GM21390 (cell line): ENCODE results near the gene MC2R.
A peak's percentile ranks its signal among the peaks of the same experiment; 100 is the strongest.
"Not testable (repeated sequence)": the region's sequence is repeated elsewhere in the genome, so short reads cannot be mapped to it uniquely, and the experiment has no call there.

Experiments
- ATAC-seq: cut with Tn5 transposase; IDR thresholded peaks from one replicate; pipeline ENCODE4 v1.9.1; 2021; ENCODE audit not compliant: unreplicated experiment

Gene MC2R

DNA sequence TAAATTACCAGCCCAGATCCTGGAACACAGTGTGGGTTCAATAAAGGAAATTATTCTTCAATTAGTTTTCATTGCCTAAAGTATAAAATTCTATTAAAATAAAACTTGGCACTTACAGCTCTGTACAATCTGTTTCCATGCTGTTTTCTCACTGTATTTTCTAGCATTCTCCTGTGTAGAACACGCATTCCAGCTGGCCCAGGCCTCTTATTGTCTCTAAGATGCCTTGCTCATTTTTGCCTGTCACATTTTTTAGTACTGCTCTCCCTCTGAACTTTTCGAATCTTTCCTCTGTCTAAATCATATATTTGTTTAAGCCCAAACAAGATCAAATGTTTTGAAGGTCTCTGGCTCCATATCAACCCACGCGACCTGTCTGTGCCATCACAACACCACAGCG, 20.8 kb downstream of the MC2R start:
- ATAC-seq: no peak

DNA sequence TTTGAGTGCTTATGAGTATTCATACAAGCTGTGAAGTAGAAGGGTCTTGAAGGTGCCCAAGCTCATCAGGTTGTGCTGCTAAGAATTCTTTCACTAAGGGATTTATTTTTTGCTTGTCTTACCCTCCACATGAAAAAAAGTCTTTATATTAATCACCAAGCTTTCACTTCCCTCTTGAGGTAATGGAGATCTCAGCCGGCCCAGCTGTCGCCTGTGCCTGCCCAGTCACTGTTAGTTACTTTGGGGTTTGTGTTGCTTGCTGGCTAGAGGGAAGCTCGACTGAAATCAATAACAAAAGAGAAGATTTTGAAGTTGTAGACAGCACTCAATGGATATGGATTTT, 21.9 kb downstream of the MC2R start:
- peak; percentile 98 for ATAC-seq

DNA sequence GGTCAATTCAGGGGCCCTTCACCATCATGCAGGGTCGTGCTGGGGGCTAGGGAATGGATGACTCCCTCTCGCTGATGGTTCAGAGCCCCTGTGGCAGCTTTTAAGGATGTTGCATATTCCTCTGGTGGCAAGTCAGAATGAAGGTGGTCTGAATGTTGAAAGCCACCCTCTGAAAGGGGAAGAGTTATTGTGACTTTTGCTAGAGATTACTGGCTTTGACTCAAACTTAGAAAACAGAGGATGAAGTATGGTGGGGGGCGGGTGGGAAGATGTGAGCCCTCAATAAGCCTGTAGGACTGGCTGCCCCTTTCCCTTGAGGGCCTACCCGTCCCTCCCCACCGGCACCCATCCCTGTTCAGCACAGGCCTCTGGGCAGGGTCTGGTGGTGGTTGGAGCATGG, 23.2 kb downstream of the MC2R start:
- ATAC-seq: no peak

DNA sequence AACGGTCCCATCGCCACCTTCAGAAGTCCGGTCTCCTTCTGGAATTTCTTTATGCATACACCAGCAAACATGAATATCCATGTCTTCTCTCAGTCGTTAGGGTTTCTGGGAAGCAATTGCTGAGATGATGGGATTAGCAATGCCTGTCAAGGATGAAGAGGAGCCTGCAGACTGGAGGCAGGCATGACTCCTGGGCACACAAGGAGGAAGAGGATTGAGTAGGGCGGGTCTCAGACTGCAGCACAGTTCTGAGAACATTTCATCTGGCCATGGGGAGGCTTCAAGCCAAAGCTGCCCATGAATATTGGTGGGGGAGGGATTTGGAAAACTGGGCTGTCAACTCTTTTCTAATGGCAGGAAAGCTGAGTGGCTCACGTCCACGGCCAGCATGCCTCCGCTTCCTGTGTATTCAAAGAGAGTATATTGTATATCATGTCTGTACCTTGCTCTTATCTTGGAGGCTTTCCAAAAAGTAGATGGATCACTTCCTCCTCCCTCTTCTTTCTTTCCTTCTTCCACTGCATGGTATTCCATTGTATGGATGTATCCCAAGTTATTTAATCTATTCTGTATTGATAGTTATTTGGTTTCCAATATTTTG, 24.5 kb downstream of the MC2R start:
- no peak for ATAC-seq

DNA sequence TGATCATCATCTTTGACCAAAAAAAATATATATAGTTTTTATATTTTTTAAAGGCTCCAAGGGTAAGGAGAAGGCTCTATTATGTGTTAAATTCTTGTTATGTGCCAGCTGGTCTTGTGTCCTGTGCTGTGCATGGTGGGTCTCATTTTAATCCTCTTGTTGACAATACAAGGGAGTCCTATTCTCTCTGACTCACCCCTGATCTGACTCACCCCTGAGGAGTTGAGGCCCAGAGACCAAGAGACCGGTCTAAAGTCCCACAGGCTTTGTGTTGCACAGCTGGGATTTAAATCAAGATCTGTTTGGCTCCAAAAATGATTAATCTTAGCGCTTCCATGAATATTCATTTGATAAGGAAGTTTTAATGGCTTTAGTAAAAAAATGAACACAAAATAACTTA, 25.7 kb downstream of the MC2R start:
- no peak for ATAC-seq

DNA sequence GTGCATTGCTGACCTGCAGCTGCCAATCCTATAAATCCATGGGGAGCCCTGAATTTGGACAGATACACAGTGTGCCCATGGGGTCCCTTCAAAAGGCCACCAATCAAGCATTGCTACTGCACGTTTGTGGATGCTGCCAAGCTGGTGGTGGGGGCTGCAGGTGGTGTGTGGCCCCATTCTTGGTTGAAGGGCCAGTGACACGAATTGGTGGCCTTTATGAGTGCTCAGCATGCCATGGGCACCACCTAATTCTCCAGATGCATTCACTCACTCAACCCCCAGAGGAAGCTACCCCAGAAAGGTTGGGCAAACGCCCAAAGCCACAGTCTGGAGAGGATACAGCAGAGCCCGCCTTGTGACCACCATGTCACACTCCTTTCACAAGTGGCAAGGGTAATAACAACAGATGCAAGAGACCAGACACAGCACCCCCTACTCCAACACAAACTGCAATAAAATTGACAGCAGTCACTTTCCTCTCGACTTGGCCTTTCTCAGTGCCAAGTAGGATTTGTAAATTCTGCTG, 27.1 kb downstream of the MC2R start:
- no peak for ATAC-seq

DNA sequence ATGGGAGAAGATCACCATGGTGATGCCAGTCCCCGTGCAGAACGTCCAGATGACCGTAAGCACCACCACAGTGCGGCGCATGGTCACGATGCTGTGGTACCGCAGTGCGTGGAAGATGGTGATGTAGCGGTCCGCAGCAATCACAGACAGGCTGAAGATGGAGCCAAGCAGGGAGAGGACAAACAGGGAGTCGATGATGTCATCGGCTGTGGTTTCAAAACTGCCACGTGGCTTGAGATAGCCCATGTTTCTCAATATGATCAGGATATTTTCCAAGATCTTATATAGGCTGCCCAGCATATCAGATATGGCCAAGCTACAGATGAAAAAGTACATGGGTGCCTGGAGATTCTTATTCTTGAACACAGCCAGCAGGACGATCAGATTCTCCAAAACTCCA, 30.3 kb downstream of the MC2R start:
- ATAC-seq: no peak

DNA sequence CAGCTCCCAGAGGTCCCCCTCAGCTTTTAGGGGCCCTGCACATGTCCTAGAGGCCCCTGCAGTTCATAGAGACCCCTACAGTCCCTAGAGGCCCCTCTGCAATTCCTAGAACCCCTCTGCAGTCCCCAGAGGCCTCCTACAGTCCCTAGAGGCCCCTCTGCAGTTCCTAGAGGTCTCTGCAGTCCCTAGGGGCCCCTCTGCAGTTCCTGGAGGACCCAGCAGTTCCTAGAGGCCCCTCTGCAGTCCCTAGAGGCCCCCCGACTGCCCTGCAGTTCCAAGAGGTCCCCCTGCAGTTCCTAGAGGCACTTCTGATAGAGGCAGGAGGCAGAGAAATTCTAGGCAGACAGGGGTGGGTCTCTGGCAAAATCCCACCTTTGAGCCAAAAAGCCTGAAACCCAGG, 35.4 kb downstream of the MC2R start:
- ATAC-seq: no peak

DNA sequence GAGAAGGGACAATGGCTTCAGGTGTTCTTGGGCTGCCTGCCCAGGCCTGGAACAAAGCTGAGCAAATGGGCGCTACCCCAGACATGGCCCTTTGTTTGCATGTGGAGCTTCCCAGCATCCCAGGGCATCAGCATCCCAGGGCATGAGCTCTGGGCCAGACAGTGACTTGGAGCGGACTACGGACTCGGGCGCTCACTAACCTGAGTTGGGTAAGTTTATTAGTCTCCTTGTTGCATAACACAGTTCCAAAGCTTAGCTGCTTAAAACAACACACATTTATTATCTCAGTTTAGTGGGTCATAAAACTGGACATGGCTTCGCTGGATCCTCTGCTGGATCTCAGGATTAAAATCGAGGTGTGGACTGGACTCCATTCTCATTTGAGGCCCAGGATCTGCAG, 35.8 kb downstream of the MC2R start:
- ATAC-seq: no peak

DNA sequence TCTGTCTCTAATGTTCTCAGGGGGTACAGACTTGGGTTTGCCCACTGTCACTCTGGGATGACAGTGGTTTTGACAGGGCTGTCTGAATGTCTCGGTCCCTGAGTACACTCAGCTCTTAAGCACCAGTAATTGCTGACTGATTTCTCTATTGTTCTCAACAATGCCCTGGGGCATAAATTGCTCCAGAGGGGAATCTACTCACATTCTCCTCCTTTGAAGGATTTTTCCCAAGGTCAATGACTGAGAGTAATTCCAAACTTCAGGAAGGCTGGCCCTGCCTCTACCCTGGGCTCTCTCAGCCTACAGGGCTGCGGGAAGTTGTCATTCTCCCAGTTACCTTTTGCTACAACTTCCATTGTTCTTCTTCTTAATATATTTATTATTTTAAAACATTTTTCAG, 36.5 kb downstream of the MC2R start:
- no peak for ATAC-seq

DNA sequence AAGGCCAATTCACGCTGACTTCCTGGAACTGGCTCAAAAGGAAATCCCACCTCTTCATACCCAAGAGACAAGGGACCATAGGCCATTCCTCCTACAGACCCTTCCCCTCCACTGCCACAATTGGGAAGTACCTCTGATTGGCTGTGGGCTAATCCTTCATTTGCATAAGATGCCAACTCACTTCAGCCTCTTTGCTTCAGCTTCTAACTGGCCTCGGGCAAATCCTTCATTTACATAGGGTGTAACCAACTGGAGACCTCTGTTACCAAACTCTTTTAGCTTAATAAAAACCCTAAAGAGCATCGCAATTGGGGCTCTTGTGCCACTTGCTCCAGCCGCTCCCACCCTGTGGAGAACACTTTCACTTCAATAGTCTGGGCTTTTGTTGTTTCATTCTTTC, 38.2 kb downstream of the MC2R start:
- no peak for ATAC-seq

DNA sequence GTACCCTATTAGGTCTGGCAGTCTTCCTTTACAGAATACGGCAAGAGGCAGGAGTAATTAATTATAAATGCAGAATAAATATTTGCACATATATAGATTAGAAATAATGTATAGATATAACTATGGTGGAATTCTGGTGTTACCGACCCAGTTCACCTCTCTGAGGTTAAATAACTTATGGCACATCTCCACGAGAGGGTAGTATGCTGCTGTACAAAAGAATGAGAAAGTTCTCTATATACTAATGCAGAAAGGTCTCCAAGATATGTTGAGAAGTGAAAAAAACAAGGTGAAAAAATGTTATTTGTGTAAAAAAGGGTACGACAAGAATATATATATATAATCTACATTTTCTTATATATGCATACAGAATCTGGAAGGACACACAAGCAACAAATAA, 40.8 kb downstream of the MC2R start:
- ATAC-seq: no peak

DNA sequence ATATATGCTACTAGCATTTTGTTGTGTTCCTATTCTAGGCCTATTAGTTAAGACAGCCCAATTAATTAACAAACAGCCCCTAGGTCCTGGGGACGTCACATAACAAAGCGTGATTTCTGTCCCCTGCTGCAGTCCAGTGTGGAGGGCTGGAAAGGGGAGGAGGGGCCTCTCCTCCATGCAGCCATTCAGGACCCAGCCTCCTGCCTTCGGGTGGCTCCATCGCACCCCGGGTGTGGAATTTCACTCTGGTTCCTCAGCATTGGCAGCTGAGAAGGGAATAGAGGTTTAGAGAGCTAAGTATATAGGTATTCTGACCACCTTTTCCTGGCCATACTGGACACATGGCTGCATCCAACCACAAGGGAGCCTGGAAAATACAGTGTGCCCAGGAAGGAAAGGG, 42.4 kb downstream of the MC2R start:
- no peak for ATAC-seq

DNA sequence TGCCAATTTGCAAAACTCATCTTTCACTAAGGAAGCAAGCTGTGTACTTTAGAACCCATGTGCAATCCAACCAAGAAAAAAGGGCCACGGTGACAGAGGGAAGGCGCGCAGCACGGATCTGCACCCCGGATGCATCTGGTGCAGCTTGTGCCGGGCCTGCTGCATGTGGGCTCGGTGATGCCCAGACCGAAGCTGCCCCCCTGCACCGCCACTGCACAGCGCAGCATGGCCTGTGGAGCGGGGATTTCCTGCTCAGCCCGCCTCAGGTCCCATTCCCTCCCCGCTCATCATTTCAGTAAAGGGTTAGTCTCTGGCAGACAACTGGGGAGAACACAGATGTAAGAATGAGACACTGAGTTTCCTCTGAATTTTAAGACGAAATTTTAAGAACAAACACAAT, 43.0 kb downstream of the MC2R start:
- ATAC-seq: no peak

DNA sequence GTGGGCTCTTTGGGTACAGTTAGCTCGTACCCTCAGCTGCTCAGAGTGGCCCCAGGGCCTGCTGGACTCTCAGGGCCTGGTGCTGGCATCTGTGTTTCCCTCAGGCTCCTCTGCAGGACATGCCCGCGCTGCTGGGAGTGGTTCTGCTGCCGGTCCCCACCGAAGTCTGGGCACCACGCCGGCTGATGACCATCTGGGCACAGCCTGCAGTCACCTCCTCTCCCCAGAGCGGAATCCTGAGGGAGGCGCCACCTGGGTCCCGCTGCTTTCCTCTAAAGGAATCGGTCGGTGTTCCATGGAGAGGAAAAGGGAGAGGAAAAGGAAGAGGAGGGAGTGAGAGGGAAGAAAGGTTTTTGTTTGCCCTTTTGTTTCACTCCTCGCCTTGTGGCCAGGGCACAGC, 43.6 kb downstream of the MC2R start:
- no peak for ATAC-seq

DNA sequence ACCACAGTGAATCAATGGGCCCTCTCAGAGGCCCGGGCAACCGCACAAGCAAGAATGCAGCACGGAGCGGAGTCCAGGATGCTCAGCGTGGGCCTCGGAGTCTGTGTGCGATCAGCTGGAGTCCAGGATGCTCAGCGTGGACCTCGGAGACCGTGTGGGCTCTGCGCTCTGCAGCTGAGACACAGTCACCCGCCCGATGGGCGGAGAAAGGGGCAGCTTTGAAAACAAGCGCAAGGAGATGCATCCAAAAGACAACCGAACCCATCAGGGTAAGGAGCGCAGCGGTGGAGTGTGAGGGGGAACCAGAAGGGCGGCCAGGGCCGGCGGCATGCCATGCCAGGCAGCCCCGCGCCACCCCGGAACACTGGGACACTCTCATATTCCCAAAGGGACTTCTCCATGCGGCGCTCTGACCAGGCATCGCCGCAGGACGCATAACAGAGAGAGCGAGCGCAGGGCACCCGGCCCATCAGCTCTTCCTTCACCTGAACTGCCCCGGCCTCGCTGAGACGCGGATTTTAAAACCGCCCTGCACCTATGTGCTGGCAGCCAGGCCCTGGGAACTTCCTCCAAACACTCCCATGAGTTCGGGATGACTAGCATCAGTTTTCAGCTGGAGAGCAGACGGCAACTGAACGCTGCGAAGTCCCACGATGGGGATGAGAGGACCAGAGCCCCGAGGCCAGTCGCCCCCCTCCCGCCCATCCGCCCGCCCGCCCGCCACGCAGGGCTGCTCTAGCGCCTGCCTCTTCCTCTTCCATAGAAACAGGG, 46.6 kb downstream of the MC2R start:
- ATAC-seq: no peak

DNA sequence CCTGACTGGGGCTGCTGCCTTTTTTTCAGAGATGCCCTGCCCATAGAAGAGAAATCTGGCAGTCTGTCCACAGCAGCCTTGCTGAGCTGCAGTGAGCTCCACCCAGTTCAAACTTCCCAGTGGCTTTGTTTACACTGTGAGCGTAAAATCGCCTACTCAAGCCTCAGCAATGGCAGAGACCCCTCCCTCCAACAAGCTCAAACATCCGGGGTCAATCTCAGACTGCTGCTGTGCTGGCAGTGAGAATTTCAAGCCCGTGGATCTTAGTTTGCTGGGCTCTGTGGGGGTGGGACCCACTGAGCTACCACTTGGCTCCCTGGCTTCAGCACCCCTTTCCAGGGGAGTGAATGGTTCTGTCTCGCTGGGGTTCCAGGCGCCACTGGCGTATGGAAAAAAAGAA, 52.4 kb downstream of the MC2R start:
- ATAC-seq: not testable (repeated sequence)

DNA sequence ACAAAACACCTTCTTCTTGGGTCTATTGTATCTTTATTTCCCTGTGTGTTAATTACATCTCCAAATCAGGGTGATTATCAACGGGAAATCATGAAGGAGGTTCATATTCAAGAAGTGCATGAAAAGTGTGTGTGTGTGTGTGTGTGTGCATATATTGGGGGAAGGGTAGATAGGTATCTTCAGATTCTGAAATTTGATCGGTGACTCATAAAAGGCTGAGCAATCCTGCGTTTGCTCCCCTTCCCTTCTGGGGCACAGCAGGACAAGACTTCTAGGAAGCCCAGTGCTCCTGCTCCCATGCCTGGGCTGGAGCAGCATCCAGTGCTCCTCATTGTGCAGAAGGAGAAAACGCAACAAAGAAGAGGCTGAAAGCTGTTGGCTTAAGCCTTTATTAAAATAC, 65.5 kb downstream of the MC2R start:
- ATAC-seq: no peak

DNA sequence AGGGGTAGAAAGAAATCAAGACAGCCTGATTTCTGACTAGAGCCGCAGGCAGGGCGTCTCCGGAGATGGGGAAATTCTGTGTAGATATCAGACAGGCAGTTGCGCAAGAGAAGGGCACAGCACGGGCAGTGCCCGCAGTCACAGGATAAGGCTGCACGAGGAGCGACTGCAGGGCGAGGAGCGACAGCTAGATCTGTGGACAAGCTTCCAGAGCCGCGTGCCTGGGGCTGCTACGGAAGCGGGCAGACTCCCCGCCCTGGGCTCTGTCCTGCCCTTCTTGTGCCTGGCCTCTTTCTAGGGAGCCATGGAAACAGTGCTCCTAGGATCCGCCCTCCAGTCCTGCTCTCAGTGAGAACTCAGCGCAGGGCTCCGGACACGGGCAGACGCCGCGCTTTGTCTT, 78.8 kb downstream of the MC2R start:
- no peak for ATAC-seq

DNA sequence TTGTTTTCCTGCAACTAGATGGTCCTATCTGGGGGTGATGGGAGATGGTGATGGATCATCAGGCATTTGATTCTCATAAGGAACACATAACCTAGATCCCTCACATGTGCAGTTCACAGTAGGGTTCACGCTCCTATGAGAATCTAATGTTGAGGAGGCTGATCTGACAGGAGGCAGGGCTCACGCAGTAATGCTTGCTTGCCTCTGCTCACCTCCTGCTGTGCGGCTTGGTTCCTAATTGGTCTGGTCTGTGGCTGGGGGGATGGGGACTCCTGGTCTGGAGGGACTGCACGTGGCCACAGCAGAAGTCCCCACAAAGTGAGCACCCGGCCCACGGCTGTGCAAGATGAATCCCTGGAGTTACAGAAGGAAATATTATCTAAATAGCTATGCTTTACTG, 80.1 kb downstream of the MC2R start:
- no peak for ATAC-seq

DNA sequence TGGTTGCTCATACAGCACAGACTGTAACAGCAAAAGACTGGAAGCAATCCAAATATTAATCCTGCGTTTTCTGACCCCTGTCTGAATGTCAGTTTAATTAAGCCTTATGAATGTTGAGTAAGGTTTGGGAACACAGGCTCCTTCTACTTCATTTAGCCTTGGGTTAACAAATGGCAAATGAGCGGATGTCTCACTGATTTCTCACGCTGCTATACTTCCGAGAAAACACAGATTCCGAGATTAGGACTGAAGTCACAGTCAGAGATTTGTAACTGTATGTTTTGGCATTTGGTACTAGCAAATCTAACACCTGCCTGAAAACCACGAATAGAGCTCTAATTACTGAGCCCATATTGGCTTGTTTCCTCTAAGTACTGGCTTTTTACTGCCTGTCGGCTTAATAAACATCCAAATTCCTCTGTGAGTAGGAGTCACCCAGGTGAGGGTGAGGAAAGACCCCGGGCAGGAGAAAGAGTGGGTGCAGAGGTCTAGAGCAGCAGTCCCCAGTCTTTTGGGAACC, 80.8 kb downstream of the MC2R start:
- ATAC-seq: no peak
